Stomach (tissue), 4 donors: Measurements from ENCODE around the gene SYNE4.

ENCODE experiments used
- EP300 ChIP-seq: sonication (generic); formaldehyde crosslinking; IDR thresholded peaks from one replicate; pipeline ENCODE4 v1.6.1; 2017; ENCODE audit warnings: antibody characterized with exemption
- POLR2A ChIP-seq, 4 donors: fragments of 450-650 bp; IDR thresholded peaks; one replicate each; pipeline ENCODE4 v1.6.1; 2016; ENCODE audit warnings: antibody characterized with exemption in 4 of 4, control low read depth in 2 of 4, mild to moderate bottlenecking in 1 of 4, moderate library complexity in 1 of 4
- POLR2AphosphoS5 ChIP-seq, 3 donors: sonication (generic); formaldehyde crosslinking; IDR thresholded peaks; one replicate each; pipeline ENCODE4 v1.6.1; 2016; ENCODE audit warnings: antibody characterized with exemption in 3 of 3
- TF ChIP-seq, protein P1 (sequence below), 7 experiments: fragments of 450-650 bp in 4 of 7; fragments of 200-600 bp in 3 of 7; sonication (generic) in 3 of 7; IDR thresholded peaks; one replicate each; pipeline ENCODE4 v1.5.1; 2016 to 2019; ENCODE audit warnings: antibody characterized with exemption in 7 of 7, control low read depth in 2 of 7, mild to moderate bottlenecking in 1 of 7

DNA sequence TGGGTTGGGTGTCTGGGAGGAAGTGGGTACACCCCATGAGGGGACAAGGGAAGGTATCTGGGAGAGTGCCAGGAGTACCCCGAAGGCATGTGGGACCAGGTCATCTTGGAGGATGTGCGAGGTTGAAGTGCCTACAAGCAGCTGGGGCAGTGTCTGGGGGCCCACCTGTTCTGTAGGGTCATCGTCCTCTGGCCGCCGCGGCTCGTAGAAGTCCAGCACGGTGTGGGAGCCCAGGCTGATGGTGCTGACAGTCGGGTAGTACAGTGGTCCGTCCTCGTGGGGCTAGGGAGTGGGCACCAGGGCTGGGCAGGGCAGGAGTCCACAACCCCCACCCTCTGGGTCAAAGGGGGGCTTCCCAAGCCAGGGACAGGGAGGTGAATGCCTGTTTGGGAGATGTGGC, 1.8 kb upstream of the SYNE4 start:
- TF ChIP-seq, protein P1, sequence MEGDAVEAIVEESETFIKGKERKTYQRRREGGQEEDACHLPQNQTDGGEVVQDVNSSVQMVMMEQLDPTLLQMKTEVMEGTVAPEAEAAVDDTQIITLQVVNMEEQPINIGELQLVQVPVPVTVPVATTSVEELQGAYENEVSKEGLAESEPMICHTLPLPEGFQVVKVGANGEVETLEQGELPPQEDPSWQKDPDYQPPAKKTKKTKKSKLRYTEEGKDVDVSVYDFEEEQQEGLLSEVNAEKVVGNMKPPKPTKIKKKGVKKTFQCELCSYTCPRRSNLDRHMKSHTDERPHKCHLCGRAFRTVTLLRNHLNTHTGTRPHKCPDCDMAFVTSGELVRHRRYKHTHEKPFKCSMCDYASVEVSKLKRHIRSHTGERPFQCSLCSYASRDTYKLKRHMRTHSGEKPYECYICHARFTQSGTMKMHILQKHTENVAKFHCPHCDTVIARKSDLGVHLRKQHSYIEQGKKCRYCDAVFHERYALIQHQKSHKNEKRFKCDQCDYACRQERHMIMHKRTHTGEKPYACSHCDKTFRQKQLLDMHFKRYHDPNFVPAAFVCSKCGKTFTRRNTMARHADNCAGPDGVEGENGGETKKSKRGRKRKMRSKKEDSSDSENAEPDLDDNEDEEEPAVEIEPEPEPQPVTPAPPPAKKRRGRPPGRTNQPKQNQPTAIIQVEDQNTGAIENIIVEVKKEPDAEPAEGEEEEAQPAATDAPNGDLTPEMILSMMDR (IDR thresholded peaks at IDR 0.05) = no peak
- TF ChIP-seq EP300 = no peak
- no peak for TF ChIP-seq POLR2A (IDR thresholded peaks at IDR 0.05)
- no peak for TF ChIP-seq POLR2AphosphoS5 (IDR thresholded peaks at IDR 0.05)
